ENCODE data around the gene CA12. TPM values are rescaled to one million over a fixed set of nuclear protein-coding genes. Genes with fewer than 3 reads are reported as not detected.
A peak's percentile ranks its signal among the peaks of the same experiment; 100 is the strongest.
"Not testable (repeated sequence)": the region's sequence is repeated elsewhere in the genome, so short reads cannot be mapped to it uniquely, and the experiment has no call there.

Gene CA12
- total RNA-seq, 1 experiment from 2014 or later: 0.45 TPM

DNA sequence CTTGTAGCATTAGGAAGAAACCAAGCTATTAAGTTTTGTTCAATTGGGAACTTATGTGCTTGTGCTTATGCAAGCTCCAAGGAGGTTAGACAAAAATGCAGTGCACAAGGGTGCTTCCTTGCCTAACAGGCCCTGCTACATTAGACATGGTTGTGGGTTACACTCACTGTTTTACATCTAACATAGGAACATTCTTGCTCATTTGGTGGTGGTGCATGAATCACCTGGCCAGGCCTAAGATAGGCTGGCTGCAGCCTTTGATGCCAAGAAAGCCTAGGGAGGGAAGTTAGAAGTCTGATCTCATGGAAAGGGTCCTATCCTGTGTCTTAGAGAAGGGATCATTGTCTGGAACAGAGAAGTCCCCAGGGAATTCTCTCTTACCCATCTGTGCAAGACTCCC is 43.5 kb downstream of the CA12 start:
- no peak for DNase-seq (ENCODE audit: low spot score)

- no peak for DNase-seq (ENCODE audit: low spot score)
Measured at GRCh38 chr15:63337046-63337445, 44.6 kb downstream of the CA12 start.

- no peak for DNase-seq (ENCODE audit: low spot score)
Measured at GRCh38 chr15:63335543-63336240, 46.0 kb downstream of the CA12 start.

DNA sequence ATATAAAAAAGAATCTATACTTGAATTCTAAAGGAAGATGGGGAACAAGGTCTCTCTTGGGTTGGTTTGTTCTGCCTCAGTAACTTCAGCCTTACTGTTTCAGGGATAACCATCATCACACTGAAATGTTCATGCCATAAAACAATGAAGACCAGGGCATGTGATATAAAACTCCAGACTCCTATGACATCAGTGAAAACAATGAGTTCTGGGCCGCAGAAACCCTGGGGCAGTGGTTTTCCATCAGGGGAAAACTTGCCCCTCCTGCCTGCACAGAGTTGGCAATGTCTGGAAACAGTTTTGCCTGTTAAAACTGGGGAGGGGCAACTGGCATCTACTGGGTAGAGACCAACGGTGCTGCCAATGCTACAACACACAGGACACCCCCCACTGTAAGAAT is 46.8 kb downstream of the CA12 start:
- no peak for DNase-seq (ENCODE audit: low spot score)

DNA sequence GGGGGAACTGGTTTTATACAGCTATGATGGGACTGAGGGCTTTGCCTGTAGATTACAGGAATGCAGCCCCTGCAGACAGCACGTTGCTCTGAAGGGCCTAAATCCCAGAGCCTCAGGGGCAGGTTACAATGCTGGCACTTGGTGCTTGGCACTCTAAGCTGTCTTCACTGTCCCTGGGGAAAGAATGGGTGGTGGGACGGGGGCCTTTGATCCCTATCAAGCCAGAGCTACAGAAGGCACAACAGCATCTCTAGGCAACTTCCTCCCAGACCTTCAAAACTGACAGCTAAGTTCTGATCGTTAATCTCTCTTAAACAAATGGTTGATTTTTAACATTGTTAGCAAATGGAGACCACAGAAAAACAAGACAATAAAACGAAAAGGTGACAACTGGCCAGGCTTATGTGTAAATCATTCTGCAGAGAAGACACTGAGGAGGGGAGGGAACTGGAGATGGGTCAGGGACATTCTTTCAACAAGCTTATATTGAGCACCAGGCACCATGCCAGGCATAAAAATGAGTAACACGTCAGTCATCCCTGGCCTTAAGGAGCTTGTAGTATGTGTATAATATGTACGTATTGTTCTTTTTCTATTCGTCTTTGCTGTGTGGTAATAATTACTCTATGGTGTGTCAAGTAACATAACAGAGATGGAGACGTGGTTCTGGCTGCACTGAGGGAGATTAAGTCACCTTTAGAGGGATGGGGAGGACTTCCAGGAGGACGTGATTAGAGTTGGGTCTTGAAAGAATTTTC is 49.1 kb downstream of the CA12 start:
- DNase-seq (ENCODE audit: low spot score): peak; percentile 83

DNA sequence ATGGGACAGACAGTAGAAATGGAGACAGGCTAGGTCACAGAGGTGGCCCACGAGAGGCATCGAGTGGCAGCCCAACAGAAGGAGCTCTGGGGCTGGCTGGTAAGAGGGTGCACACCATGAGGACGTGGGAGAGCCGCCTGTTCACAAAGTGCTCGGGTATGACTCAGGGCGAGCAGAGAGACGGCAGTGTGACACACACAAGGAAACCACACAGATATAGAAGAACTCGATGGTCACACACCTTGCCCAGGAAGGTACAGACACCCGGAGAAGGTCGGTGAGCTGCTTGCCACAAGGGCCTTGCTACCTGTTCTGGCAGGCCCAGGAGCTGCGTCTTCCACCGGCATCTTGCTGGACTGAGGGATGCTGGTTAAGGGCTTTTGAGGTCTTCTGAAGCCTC is 50.2 kb downstream of the CA12 start:
- no peak for DNase-seq (ENCODE audit: low spot score)

DNA sequence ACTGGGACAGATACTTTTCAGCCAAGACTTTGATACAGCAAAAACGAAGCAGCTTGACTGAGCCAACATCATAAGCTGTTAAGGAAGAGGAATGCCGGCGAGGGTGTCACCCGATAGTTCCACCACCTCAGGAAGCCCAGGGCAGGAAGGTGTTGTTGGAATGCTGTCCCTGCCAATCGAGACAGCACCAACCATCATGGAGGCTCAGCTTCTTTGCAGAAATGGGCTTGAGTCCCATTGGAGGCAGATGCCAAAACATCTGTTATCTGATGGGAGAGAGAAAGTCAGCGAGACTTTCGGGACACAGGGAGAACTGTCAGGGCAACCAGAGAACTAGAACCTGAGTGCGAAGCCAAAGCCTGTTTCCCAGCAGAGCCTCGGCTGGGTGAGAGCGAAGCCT is 50.7 kb downstream of the CA12 start:
- no peak for DNase-seq (ENCODE audit: low spot score)

- no peak for DNase-seq (ENCODE audit: low spot score)
Measured at GRCh38 chr15:63329567-63330350, 51.9 kb downstream of the CA12 start.

DNA sequence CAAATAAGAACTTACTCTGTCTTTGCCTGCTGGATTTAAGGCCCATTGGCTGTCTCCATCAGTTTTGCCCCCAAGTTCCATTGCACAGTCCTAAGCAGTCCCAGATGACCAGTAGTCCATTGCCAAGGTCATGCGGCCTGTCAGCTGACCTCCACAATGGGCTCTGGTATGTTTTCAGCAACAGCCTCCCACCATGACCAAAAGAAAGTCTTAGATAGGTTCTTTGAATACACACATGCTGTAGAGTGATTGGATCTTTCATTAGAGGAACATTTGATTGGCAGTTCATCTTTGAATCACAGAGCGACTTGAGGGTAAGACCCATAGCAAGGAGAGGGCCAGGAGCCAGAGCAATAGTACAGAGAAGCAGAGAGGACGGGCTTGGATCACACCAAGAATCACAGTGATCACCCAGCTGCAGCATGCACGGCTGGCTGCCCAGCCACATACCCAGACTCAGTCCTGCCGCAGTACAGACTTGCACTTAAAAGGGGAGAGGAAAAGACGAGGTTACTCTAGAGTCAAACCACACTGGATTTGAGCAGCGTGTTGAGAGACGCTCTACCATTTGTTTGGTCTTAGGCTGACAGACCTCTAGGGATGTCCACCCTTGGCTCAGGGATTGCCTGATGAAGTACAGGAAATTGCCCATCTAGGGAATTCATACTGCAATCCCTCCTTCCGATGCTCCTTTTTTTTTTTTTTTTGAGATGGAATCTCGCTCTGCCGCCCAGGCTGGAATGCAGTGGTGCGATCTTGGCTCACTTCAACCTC is 53.8 kb downstream of the CA12 start:
- DNase-seq (ENCODE audit: low spot score): no peak

DNA sequence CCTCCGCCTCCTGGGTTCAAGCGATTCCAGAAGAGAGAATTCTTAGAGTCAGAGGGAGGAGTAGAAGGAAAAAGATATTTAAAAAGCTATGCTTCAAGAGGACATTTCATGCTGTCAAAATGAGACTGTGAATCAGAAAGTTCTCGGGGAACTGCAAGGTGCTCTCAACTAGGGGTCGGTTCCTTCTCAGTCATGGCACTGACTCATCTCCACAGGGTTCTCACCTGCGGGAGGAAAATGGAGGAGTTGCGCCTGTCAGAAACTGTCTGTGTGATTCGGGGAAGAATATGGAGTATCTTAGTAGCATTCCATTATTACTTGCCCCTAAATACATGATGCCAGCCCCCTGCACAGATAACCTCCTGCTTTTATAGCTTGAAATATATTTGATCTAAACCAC is 56.9 kb downstream of the CA12 start:
- no peak for DNase-seq (ENCODE audit: low spot score)

DNA sequence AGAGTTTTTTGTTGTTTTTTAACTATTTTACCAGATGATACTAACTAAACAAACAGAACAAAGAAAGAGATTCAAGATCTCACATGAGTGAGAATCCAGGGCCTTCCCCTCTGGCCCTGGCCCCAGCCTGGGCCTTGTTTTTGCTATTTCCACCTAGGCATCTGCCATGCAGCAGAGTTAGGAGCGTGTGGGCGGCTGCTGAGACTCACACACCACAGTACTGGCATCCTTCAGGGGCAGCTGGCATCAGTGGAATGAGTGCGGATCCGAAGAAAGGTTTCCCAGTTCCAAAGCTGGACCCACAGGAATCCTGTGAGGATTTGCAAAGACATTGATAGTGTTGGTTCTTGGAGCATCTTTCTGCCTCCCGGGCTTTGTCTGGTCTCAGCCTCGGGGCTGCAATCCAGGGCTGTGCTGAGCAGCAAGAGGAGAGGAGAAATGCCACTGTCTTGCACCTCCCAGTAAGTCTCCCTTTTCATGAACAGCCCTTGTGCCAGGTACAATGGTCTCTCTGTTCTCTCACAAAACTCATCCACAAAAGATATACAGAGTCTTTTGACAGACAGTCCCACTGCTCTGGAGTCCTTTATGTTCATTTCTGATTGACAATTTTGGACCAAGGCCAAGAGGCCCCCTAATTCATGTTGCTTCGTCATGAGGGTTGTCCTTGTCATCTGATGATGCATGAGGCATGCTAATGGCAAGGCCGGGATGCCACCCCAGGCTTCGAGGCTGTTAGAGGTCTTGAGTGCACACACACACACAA is 57.7 kb downstream of the CA12 start:
- no peak for DNase-seq (ENCODE audit: low spot score)

GRCh38 chr15:63322541-63322940 is 59.1 kb downstream of the CA12 start:
- DNase-seq (ENCODE audit: low spot score): no peak

DNA sequence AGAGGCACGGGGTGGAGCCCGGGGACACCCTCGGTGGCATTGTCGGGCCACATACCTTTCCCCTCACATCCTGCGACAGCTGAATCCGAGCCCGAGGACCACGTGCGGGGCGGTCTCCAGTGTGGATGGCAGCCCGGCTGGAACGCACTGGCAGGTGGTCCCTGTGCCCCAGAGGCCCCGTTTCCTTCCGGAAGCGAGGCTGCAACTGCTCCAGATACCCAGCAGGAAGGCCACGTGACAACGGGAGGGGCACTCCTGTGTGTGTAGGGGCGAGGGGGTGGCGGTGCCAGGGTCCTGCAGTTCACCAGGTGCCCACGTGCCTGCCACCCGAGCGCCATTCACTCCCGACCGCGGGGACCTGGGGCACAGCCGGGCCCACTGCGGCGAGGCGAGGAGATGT is 60.2 kb downstream of the CA12 start:
- DNase-seq (ENCODE audit: low spot score): no peak

- not testable (repeated sequence) for DNase-seq (ENCODE audit: low spot score)
Measured at GRCh38 chr15:63320981-63321380, 60.7 kb downstream of the CA12 start.

DNA sequence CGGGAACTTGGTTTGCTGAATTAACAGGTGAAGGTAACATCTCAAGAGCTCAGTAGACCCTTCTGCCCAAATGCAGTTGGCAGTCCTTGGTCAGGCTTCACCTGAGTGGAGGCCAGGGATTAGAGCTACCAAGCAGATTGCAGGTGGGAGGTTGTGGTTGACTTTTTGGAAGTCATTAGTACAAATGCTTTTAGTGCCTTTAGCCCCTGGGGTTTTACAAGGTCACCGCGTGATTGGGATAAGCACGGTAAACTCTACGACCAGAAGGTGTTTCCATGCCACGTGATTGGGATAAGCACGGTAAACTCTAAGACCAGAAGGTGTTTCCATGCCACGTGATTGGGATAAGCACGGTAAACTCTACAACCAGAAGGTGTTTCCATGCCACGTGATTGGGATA is 61.2 kb downstream of the CA12 start:
- not testable (repeated sequence) for DNase-seq (ENCODE audit: low spot score)

- DNase-seq (ENCODE audit: low spot score): no peak
Measured at GRCh38 chr15:63319065-63319464, 62.6 kb downstream of the CA12 start.

GRCh38 chr15:63318344-63318743 is 63.3 kb downstream of the CA12 start:
- DNase-seq (ENCODE audit: low spot score): no peak

GRCh38 chr15:63314409-63314808 is 67.2 kb downstream of the CA12 start:
- DNase-seq (ENCODE audit: low spot score): no peak

GRCh38 chr15:63313825-63314224 is 67.8 kb downstream of the CA12 start:
- no peak for DNase-seq (ENCODE audit: low spot score)

DNA sequence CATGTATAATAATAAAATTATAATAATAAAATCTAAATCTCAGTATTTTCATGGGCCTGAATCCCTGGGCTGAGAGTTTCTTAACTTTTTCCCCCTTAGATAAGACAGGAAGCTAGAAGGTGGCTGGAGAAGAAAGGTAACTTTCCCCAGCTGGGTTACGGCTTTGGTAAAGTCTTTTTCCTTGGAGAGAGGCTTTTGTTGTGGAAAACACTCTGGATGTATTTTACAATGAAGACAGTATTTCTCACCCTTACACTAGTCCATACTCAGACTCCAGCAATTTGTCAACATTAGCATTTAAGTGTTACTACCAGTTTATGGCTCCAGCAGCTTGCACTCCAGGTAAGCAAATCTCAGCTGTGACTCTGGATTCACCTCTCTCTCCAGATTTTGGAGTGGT is 69.4 kb downstream of the CA12 start:
- no peak for DNase-seq (ENCODE audit: low spot score)

DNA sequence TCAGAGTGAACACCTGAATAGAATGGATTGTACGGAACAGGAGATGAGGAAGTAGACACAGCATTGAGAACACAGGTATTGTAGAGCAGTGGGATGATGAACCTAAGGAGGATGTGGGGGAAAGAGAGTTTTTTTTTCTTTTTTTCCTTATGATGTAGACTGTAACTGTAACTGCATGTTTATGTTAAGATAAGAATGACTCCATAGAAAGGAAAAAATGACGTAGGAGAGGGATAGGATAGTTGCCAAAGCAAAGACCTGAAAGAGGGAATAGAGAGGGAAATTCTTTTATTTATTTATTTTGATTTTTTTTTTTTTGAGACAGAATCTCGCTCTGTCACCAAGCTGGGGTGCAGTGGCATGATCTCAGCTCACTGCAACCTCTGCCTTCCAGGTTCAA is 71.0 kb downstream of the CA12 start:
- no peak for DNase-seq (ENCODE audit: low spot score)

Measured in A172 (cell line).